Measurements from ENCODE around the gene UQCRC1. TPM values are rescaled to one million over a fixed set of nuclear protein-coding genes. Genes with fewer than 3 reads are reported as not detected.

The UQCRC1 gene
- total and polyA plus RNA-seq, 2 of the 8 experiments (the other 6 are each of a cell fraction or from before 2014, with no cell fraction given): 310 to 720 TPM

- TF ChIP-seq, protein P1, sequence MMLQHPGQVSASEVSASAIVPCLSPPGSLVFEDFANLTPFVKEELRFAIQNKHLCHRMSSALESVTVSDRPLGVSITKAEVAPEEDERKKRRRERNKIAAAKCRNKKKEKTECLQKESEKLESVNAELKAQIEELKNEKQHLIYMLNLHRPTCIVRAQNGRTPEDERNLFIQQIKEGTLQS (IDR thresholded peaks at IDR 0.05; ENCODE audit: insufficient read depth, low read depth, low read length): no peak
- TF ChIP-seq TAF7 (optimal IDR thresholded peaks at IDR 0.05; ENCODE audit: borderline replicate concordance, low read depth, low read length): no peak
- no peak for TF ChIP-seq TCF12 (IDR thresholded peaks at IDR 0.05; ENCODE audit: low read depth, low read length)
These were observed 25.3 kb upstream of the UQCRC1 start (continued) for GRCh38 chr3:48634661-48635221.

Measured in H1 (cell line).